WTC11 (cell line): ENCODE measurements around the gene SLC30A9. TPM values are rescaled to one million over a fixed set of nuclear protein-coding genes. Genes with fewer than 3 reads are reported as not detected.

Source experiments
- ATAC-seq: fragments of 200-7000 bp; cut with Tn5 transposase; 2 replicates; pipeline ENCODE4 v1.10.0; 2021; ENCODE audit warnings: mild to moderate bottlenecking, moderate library complexity
- CTCF ChIA-PET: fragments of 300-600 bp; sonication (Branson Sonifier 250); formaldehyde crosslinking; loops from one replicate; lab custom pipeline; 2021; ENCODE audit warnings: antibody characterized with exemption; lab: Charles Lee
- POLR2A ChIA-PET: fragments of 350-600 bp; sonication (Branson Sonifier 250); formaldehyde crosslinking; loops from one replicate; lab custom pipeline; 2021; ENCODE audit warnings: antibody characterized with exemption; lab: Charles Lee
- DNase-seq: peaks from one replicate; pipeline ENCODE4 v3.0.0; 2021; ENCODE audit warnings: low spot score
- H3K27ac Mint-ChIP-seq: 2 replicates; pipeline ENCODE4 v1.8.0; 2021; ENCODE audit warnings: mixed read lengths
- H3K27me3 Mint-ChIP-seq: 2 replicates; pipeline ENCODE4 v1.8.0; 2021; ENCODE audit warnings: low read depth, mild to moderate bottlenecking, moderate library complexity, mixed read lengths
- H3K36me3 Mint-ChIP-seq: 2 replicates; pipeline ENCODE4 v1.8.0; 2021; ENCODE audit warnings: mixed read lengths
- H3K4me1 Mint-ChIP-seq: 2 replicates; pipeline ENCODE4 v1.8.0; 2022; ENCODE audit warnings: mixed read lengths
- H3K4me3 Mint-ChIP-seq: 2 replicates; pipeline ENCODE4 v1.8.0; 2021; ENCODE audit warnings: mild to moderate bottlenecking, moderate library complexity, mixed read lengths
- H3K9me3 Mint-ChIP-seq: 2 replicates; pipeline ENCODE4 v1.8.0; 2021; ENCODE audit warnings: mixed read lengths
- ATF1 ChIP-seq: sonication (generic); formaldehyde crosslinking; IDR thresholded peaks from 2 replicates; pipeline ENCODE4 v1.8.1; 2023; ENCODE audit warnings: mild to moderate bottlenecking, moderate library complexity, missing genetic modification reagents
- CBFB ChIP-seq: sonication (generic); formaldehyde crosslinking; IDR thresholded peaks from 2 replicates; pipeline ENCODE4 v1.8.1; 2022; ENCODE audit warnings: mild to moderate bottlenecking, low read depth, missing genetic modification reagents
- CREM ChIP-seq: sonication (generic); formaldehyde crosslinking; IDR thresholded peaks from 2 replicates; pipeline ENCODE4 v1.8.1; 2022; ENCODE audit warnings: mild to moderate bottlenecking, missing genetic modification reagents, moderate library complexity
- CTCF ChIP-seq: fragments of 200-600 bp; IDR thresholded peaks from 2 replicates; pipeline ENCODE4 v1.8.0; 2022; ENCODE audit warnings: antibody characterized with exemption
- ELF4 ChIP-seq: sonication (generic); formaldehyde crosslinking; IDR thresholded peaks from 2 replicates; pipeline ENCODE4 v1.8.1; 2022; ENCODE audit warnings: low read depth, mild to moderate bottlenecking, moderate library complexity, missing genetic modification reagents
- ERG ChIP-seq: fragments of 250-450 bp; sonication (Bioruptor Pico); IDR thresholded peaks from 2 replicates; pipeline ENCODE4 v1.8.0; 2021; ENCODE audit warnings: mild to moderate bottlenecking
- FOXJ3 ChIP-seq: sonication (generic); formaldehyde crosslinking; IDR thresholded peaks from 2 replicates; pipeline ENCODE4 v1.9.0; 2021; ENCODE audit warnings: missing genetic modification reagents, mild to moderate bottlenecking, borderline replicate concordance
- FOXK1 ChIP-seq: sonication (generic); formaldehyde crosslinking; IDR thresholded peaks from 2 replicates; pipeline ENCODE4 v1.8.0; 2022; ENCODE audit warnings: mild to moderate bottlenecking, moderate library complexity, missing genetic modification reagents
- HMGXB4 ChIP-seq: sonication (generic); formaldehyde crosslinking; IDR thresholded peaks from 2 replicates; pipeline ENCODE4 v1.8.1; 2023; ENCODE audit warnings: mild to moderate bottlenecking, moderate library complexity, missing genetic modification reagents
- IRF2 ChIP-seq: sonication (generic); formaldehyde crosslinking; IDR thresholded peaks from 2 replicates; pipeline ENCODE4 v1.8.0; 2022; ENCODE audit warnings: low read depth, missing genetic modification reagents, borderline replicate concordance
- JAZF1 ChIP-seq: fragments of 250-450 bp; sonication (Bioruptor Pico); IDR thresholded peaks from 2 replicates; pipeline ENCODE4 v1.9.0; 2021; ENCODE audit warnings: moderate library complexity, mild to moderate bottlenecking, inconsistent platforms
- KAT7 ChIP-seq: sonication (generic); formaldehyde crosslinking; IDR thresholded peaks from 2 replicates; pipeline ENCODE4 v1.8.1; 2023; ENCODE audit warnings: missing genetic modification reagents, mild to moderate bottlenecking, borderline replicate concordance
- MAX ChIP-seq: sonication (generic); formaldehyde crosslinking; IDR thresholded peaks from 2 replicates; pipeline ENCODE4 v1.8.0; 2022; ENCODE audit warnings: mild to moderate bottlenecking, missing genetic modification reagents
- MLX ChIP-seq: sonication (generic); formaldehyde crosslinking; IDR thresholded peaks from 2 replicates; pipeline ENCODE4 v1.8.1; 2023; ENCODE audit warnings: mild to moderate bottlenecking, missing genetic modification reagents, moderate library complexity
- NFE2L1 ChIP-seq: sonication (generic); formaldehyde crosslinking; IDR thresholded peaks from 2 replicates; pipeline ENCODE4 v1.8.1; 2023; ENCODE audit warnings: missing genetic modification reagents
- RELA ChIP-seq: sonication (generic); formaldehyde crosslinking; IDR thresholded peaks from 2 replicates; pipeline ENCODE4 v1.8.1; 2022; ENCODE audit warnings: missing genetic modification reagents, mild to moderate bottlenecking, borderline replicate concordance
- SOX15 ChIP-seq: fragments of 250-450 bp; sonication (Bioruptor Pico); IDR thresholded peaks from 2 replicates; pipeline ENCODE4 v1.9.0; 2021; ENCODE audit warnings: mild to moderate bottlenecking
- TCF7 ChIP-seq: sonication (generic); formaldehyde crosslinking; IDR thresholded peaks from 2 replicates; pipeline ENCODE4 v1.8.0; 2022; ENCODE audit warnings: mild to moderate bottlenecking, low read depth, missing genetic modification reagents, moderate library complexity
- TEAD4 ChIP-seq: sonication (generic); formaldehyde crosslinking; IDR thresholded peaks from 2 replicates; pipeline ENCODE4 v1.8.0; 2022; ENCODE audit warnings: mild to moderate bottlenecking, missing genetic modification reagents
- ZNF138 ChIP-seq: sonication (generic); formaldehyde crosslinking; conservative IDR thresholded peaks from 2 replicates; pipeline ENCODE4 v1.8.1; 2022; ENCODE audit warnings: mild to moderate bottlenecking, moderate library complexity, missing genetic modification reagents
- ZNF219 ChIP-seq: sonication (generic); formaldehyde crosslinking; IDR thresholded peaks from 2 replicates; pipeline ENCODE4 v1.8.0; 2023; ENCODE audit warnings: missing genetic modification reagents, mild to moderate bottlenecking, borderline replicate concordance
- ZNF423 ChIP-seq: fragments of 250-450 bp; sonication (Bioruptor Pico); IDR thresholded peaks from 2 replicates; pipeline ENCODE4 v2.1.2; 2022; ENCODE audit warnings: mild to moderate bottlenecking, moderate library complexity
- total RNA-seq: library from RNA; stranded (reverse); gene quantifications from 3 replicates; pipeline ENCODE4 v1.2.3, GENCODE V29; 2021

SLC30A9 gene
- total RNA-seq, 1 experiment from 2014 or later: 70.1 TPM

- DNase-seq: no peak
- ATAC-seq: peak; percentile 25
- no peaks in the 10 kb centered on the region for H3K36me3 Mint-ChIP-seq
- ChIA-PET POLR2A (interaction anchor here (0.5 kb wide), 1 partner anchor 14 kb away, joined by 4 read pairs; no protein-coding TSS in a partner anchor), CTCF (interaction anchor here (0.6 to 1.5 kb wide), 2 partner anchors 63 to 530 kb away, joined by 3 to 4 read pairs; no protein-coding TSS in a partner anchor)
- H3K27me3 Mint-ChIP-seq: no peaks in the 10 kb centered on the region
- TF ChIP-seq ZNF138 (CRISPR knock-in tag): no peak
- TF ChIP-seq CREM: no peak
- no peak for TF ChIP-seq ATF1 (CRISPR knock-in tag)
- TF ChIP-seq CBFB (CRISPR knock-in tag): no peak
- TF ChIP-seq KAT7 (CRISPR knock-in tag): no peak
- TF ChIP-seq HMGXB4 (CRISPR knock-in tag): no peak
- no peak for TF ChIP-seq ZNF219 (CRISPR knock-in tag)
- no peak for TF ChIP-seq RELA (CRISPR knock-in tag)
- TF ChIP-seq IRF2 (CRISPR knock-in tag): no peak
- TF ChIP-seq CTCF: no peak
- no peak for TF ChIP-seq ZNF423 (CRISPR knock-in tag)
- TF ChIP-seq JAZF1: no peak
- TF ChIP-seq TCF7 (CRISPR knock-in tag): no peak
- TF ChIP-seq FOXJ3 (CRISPR knock-in tag): no peak
- H3K9me3 Mint-ChIP-seq: no peaks in the 10 kb centered on the region
- peak overlapping the region; percentile 99 for H3K27ac Mint-ChIP-seq
- H3K4me3 Mint-ChIP-seq: peak overlapping the region; percentile 99
- peaks cover 36% of the 10 kb centered on the region for H3K4me1 Mint-ChIP-seq
Observed at GRCh38 chr4:41989994-41990364, 351 bp upstream of the SLC30A9 start.

- H3K9me3 Mint-ChIP-seq: no peaks in the 10 kb centered on the region
- ChIA-PET POLR2A (no interaction called here), CTCF (no interaction called here)
- ATAC-seq (no peak), DNase-seq (no peak)
- no peaks in the 10 kb centered on the region for H3K36me3 Mint-ChIP-seq
- H3K4me3 Mint-ChIP-seq: peak overlapping the region; percentile 99
- peaks cover 20% of the 10 kb centered on the region for H3K4me1 Mint-ChIP-seq
- TF ChIP-seq MLX (no peak), HMGXB4 (CRISPR knock-in tag) (no peak), ERG (CRISPR knock-in tag) (no peak), NFE2L1 (CRISPR knock-in tag) (no peak), TEAD4 (CRISPR knock-in tag) (no peak), ZNF138 (CRISPR knock-in tag) (no peak), FOXK1 (CRISPR knock-in tag) (no peak), ELF4 (CRISPR knock-in tag) (no peak), SOX15 (CRISPR knock-in tag) (no peak), MAX (CRISPR knock-in tag) (no peak)
- no peaks in the 10 kb centered on the region for H3K27me3 Mint-ChIP-seq
- no peak overlapping the region for H3K27ac Mint-ChIP-seq
Observed at GRCh38 chr4:41991916-41992767, 1.8 kb downstream of the SLC30A9 start.
